Keratinocyte (primary cell): ENCODE measurements around the gene TOMM5. TPM values are rescaled to one million over a fixed set of nuclear protein-coding genes. Genes with fewer than 3 reads are reported as not detected.

ENCODE experiments used
- DNase-seq: peaks from one replicate; pipeline ENCODE4 v3.0.0-alpha.2; 2011; ENCODE audit warnings: low read depth, missing footprints, low spot score
- FAIRE-seq: peaks from 2 replicates; lab custom pipeline; 2011; peaks lifted over from hg19 to GRCh38; lab: Jason Lieb, UNC
- H2AFZ ChIP-seq: 2 replicates; pipeline ENCODE4 v1.6.0; 2012; ENCODE audit warnings: low read length, control low read depth, inconsistent platforms; ENCODE audit not compliant: control insufficient read depth
- H3K27ac ChIP-seq: 2 replicates; pipeline ENCODE4 v1.5.1; 2011; ENCODE audit warnings: low read length; ENCODE audit not compliant: control insufficient read depth, insufficient read depth
- H3K27me3 ChIP-seq: 3 replicates; pipeline ENCODE4 v1.6.0; 2011; ENCODE audit warnings: low read length; ENCODE audit not compliant: control insufficient read depth, insufficient read depth; ENCODE audit errors: extremely low read depth
- H3K36me3 ChIP-seq, 2 experiments: 2 replicates in 1 of 2; 3 replicates in 1 of 2; pipeline ENCODE4 v1.5.1; 2011; ENCODE audit warnings: low read length in 2 of 2, mild to moderate bottlenecking in 1 of 2; ENCODE audit not compliant: control insufficient read depth in 2 of 2, insufficient read depth in 2 of 2; ENCODE audit errors: extremely low read depth in 1 of 2
- H3K4me1 ChIP-seq: 3 replicates; pipeline ENCODE4 v1.5.1; 2011; ENCODE audit warnings: low read length; ENCODE audit not compliant: control insufficient read depth, insufficient read depth; ENCODE audit errors: extremely low read depth
- H3K4me2 ChIP-seq: 3 replicates; pipeline ENCODE4 v1.6.0; 2011; ENCODE audit warnings: low read depth, low read length; ENCODE audit not compliant: control insufficient read depth, insufficient read depth; ENCODE audit errors: extremely low read depth
- H3K4me3 ChIP-seq, 3 experiments: fragments of 200-600 bp in 1 of 3; sonication (generic) in 1 of 3; 2 replicates in 2 of 3; 3 replicates in 1 of 3; pipeline ENCODE4 v1.5.1; 2011 to 2016; ENCODE audit warnings: low read length in 3 of 3, mild to moderate bottlenecking in 3 of 3, control low read depth in 2 of 3, inconsistent platforms in 1 of 3, low read depth in 1 of 3, mixed read lengths in 1 of 3, mixed run types in 1 of 3, moderate library complexity in 1 of 3; ENCODE audit not compliant: control insufficient read depth in 2 of 3, insufficient read depth in 2 of 3; ENCODE audit errors: extremely low read depth in 1 of 3
- H3K79me2 ChIP-seq: 2 replicates; pipeline ENCODE4 v1.6.0; 2012; ENCODE audit warnings: low read length; ENCODE audit not compliant: control insufficient read depth, insufficient read depth
- H3K9ac ChIP-seq: 3 replicates; pipeline ENCODE4 v1.6.0; 2011; ENCODE audit warnings: low read length; ENCODE audit not compliant: control insufficient read depth, insufficient read depth; ENCODE audit errors: extremely low read depth
- H3K9me1 ChIP-seq: 3 replicates; pipeline ENCODE4 v1.6.0; 2011; ENCODE audit warnings: low read length; ENCODE audit not compliant: control insufficient read depth, insufficient read depth; ENCODE audit errors: extremely low read depth
- H3K9me3 ChIP-seq: 2 replicates; pipeline ENCODE4 v1.5.1; 2012; ENCODE audit warnings: low read depth, low read length; ENCODE audit not compliant: control insufficient read depth
- H4K20me1 ChIP-seq: 3 replicates; pipeline ENCODE4 v1.6.0; 2011; ENCODE audit warnings: low read length; ENCODE audit not compliant: control insufficient read depth, insufficient read depth; ENCODE audit errors: extremely low read depth
- CTCF ChIP-seq, 3 experiments: IDR thresholded peaks in 1 of 3; conservative IDR thresholded peaks in 1 of 3; optimal IDR thresholded peaks in 1 of 3; 2 replicates in 2 of 3; 3 replicates in 1 of 3; pipeline versions ENCODE3 to v1.5.1; 2011; ENCODE audit warnings: low read length in 3 of 3, mild to moderate bottlenecking in 3 of 3, moderate library complexity in 2 of 3, control low read depth in 1 of 3, inconsistent platforms in 1 of 3; ENCODE audit not compliant: insufficient read depth in 2 of 3; ENCODE audit errors: extremely low read depth in 1 of 3
- EZH2 ChIP-seq: IDR thresholded peaks from one replicate; pipeline ENCODE4 v1.6.1; 2012; ENCODE audit warnings: inconsistent platforms, mild to moderate bottlenecking, low read length, moderate library complexity
- dilution Hi-C: fragments of 300-500 bp; cut with MboI; formaldehyde crosslinking; loops from one replicate; pipeline ENCODE4 v1.7.0; 2020; ENCODE audit warnings: low sequenced_read_pairs; ENCODE audit not compliant: extremely low pct_ligation_motif_present
- polyA plus RNA-seq, 5 experiments: library from polyadenylated mRNA; depleted of rRNA in 3 of 5; stranded (reverse) in 3 of 5; stranded (forward) in 1 of 5; unstranded in 1 of 5; fragments of >200 nt; gene quantifications; 1 replicate in 1 of 5; 2 replicates in 3 of 5; 3 replicates in 1 of 5; pipeline versions ENCODE4 v1.2.1 to v1.2.3, GENCODE V29; 2011 to 2012; ENCODE audit warnings: missing spikeins in 2 of 5, low read depth in 1 of 5, low replicate concordance in 1 of 5

TOMM5 gene
- polyA plus RNA-seq, 1 donor (not counting 4 experiments of a cell fraction or from before 2014, with no cell fraction given) = 232 TPM

DNA sequence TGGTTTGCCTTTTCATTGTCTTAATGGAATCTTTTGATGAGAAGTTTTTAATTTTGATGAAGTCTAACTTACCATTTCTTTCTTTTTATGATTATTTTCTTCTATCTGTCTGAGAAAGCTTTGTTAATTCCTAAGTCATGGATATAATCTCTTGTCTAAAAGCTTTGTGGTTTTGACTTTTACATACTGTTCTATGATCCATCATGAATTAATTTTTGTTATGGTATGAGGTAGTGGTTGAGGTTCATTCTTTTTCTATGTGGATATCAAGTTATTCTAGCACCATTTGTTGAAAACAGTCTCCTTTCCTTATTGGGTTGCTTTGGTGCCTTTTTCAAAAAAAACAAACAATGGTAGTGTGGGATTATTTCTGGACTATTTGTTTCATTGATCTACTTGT, 36.6 kb downstream of the TOMM5 start:
- dilution Hi-C loops = no loop called here

DNA sequence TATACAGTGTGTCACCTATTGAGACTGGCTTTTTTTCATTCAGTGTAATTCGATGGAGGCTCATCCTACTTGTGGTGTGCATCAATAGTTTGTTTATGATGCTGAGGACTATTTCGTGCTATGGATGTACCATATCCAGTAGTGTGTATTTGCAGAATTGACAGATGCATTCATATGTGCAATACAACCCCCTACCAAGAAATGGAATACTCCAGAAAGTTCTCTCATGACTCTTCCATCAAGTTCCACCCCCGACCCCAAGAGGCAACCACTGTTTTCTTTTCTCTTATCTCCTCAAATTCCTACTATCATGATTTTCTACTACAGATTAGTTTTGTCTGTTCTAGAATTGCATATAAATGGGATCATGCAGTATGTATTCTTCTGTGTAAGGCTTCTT, 38.1 kb downstream of the TOMM5 start:
- H2AFZ ChIP-seq = no peak overlapping the region
- TF ChIP-seq EZH2 (no peak), CTCF (optimal IDR thresholded peaks at IDR 0.05 in 1 of 3, IDR thresholded peaks at IDR 0.05 in 1 of 3, conservative IDR thresholded peaks at IDR 0.05 in 1 of 3; ENCODE audit: extremely low read depth in 1 of 3, insufficient read depth in 2 of 3, low read length in 3 of 3) (no peak)
- H3K4me3 ChIP-seq = no peak overlapping the region
- H3K27ac ChIP-seq = no peak overlapping the region
- H3K9me3 ChIP-seq = no peaks in the 10 kb centered on the region
- DNase-seq = no peak
- no peak for FAIRE-seq
- no peaks in the 10 kb centered on the region for H3K27me3 ChIP-seq
- no peaks in the 10 kb centered on the region for H3K79me2 ChIP-seq
- no peak overlapping the region for H3K9ac ChIP-seq
- H4K20me1 ChIP-seq = no peaks in the 10 kb centered on the region
- no peaks in the 10 kb centered on the region for H3K36me3 ChIP-seq
- dilution Hi-C loops = no loop called here
- H3K4me1 ChIP-seq = no peaks in the 10 kb centered on the region
- peaks cover 2% of the 10 kb centered on the region for H3K9me1 ChIP-seq
- no peak overlapping the region for H3K4me2 ChIP-seq

More for the DNA sequence above, 36.6 kb downstream of the TOMM5 start:
- Histone ChIP-seq H4K20me1 (no peaks in the 10 kb centered on the region), H3K4me3 (no peak overlapping the region), H3K79me2 (no peaks in the 10 kb centered on the region), H2AFZ (no peak overlapping the region), H3K4me1 (no peaks in the 10 kb centered on the region), H3K9me3 (no peaks in the 10 kb centered on the region), H3K36me3 (no peaks in the 10 kb centered on the region), H3K9ac (no peak overlapping the region), H3K4me2 (no peak overlapping the region), H3K27me3 (no peaks in the 10 kb centered on the region), H3K9me1 (peaks cover 2% of the 10 kb centered on the region), H3K27ac (no peak overlapping the region)
- no peak for TF ChIP-seq EZH2
- no peak for TF ChIP-seq CTCF (optimal IDR thresholded peaks at IDR 0.05 in 1 of 3, IDR thresholded peaks at IDR 0.05 in 1 of 3, conservative IDR thresholded peaks at IDR 0.05 in 1 of 3; ENCODE audit: extremely low read depth in 1 of 3, insufficient read depth in 2 of 3, low read length in 3 of 3)
- DNase-seq (no peak), FAIRE-seq (no peak)
